ENCODE data around the gene KSR1. TPM values are rescaled to one million over a fixed set of nuclear protein-coding genes. Genes with fewer than 3 reads are reported as not detected.

Gene KSR1
- total RNA-seq, 4 donors from 2014 or later = 10.0 to 15.2 (median 13.9) TPM

DNA sequence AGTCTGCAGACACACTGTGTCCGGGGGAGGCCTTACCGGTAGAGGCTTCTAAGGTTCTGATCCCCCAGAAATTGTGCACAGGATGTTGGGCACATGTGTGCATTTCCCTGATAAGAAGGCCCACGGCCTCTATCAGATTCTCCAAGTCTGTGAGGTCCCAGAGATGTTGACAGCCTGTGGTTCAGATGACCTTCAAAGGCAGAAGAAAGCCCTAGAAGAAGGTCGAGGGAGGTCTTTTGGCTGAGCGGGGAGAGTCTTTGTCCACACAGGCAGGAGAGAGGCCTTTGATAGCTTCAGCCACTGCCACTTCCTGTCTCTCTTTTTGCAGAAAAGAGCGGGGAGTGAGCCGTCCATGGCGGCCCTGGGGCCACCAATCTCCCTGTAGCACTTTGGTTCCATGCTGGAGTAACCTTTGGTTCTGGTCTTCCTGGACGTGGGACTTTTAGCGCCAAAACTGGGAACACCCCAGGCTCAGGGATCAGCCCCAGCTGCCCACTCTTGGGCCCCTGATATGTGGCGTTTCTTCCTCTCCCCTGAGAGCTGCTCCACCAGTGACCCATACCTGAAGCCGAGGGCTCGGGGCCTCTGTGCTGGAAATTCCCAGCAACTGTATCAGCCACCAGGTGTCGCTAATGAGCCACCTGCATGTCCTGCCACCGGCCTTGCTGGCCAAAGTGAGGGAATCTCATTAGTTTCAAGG lies 146.6 kb downstream of the KSR1 start:
- H3K4me1 ChIP-seq = peaks cover 0 to 18% (median 3%) of the 10 kb centered on the region in 3 donors
- 33% methylated on average over 6 of the region's 15 CpGs; no CpG with 5 or more reads in 1 of the 2 donors for WGBS, 2 donors (ENCODE audit: low coverage in 1 of 2)
- no peaks in the 10 kb centered on the region for H3K27me3 ChIP-seq
- H3K4me3 ChIP-seq = no peak overlapping the region
- TF ChIP-seq, protein P1, sequence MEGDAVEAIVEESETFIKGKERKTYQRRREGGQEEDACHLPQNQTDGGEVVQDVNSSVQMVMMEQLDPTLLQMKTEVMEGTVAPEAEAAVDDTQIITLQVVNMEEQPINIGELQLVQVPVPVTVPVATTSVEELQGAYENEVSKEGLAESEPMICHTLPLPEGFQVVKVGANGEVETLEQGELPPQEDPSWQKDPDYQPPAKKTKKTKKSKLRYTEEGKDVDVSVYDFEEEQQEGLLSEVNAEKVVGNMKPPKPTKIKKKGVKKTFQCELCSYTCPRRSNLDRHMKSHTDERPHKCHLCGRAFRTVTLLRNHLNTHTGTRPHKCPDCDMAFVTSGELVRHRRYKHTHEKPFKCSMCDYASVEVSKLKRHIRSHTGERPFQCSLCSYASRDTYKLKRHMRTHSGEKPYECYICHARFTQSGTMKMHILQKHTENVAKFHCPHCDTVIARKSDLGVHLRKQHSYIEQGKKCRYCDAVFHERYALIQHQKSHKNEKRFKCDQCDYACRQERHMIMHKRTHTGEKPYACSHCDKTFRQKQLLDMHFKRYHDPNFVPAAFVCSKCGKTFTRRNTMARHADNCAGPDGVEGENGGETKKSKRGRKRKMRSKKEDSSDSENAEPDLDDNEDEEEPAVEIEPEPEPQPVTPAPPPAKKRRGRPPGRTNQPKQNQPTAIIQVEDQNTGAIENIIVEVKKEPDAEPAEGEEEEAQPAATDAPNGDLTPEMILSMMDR (IDR thresholded peaks at IDR 0.05) = peak; percentile 80 to 97 (median 94)
- no peak for TF ChIP-seq EP300 (IDR thresholded peaks at IDR 0.05)
- H3K9me3 ChIP-seq = no peaks in the 10 kb centered on the region
- no peak for ATAC-seq
- no peak overlapping the region for H3K27ac ChIP-seq
- H3K36me3 ChIP-seq = peaks cover 0 to 65% of the 10 kb centered on the region in 2 donors

DNA sequence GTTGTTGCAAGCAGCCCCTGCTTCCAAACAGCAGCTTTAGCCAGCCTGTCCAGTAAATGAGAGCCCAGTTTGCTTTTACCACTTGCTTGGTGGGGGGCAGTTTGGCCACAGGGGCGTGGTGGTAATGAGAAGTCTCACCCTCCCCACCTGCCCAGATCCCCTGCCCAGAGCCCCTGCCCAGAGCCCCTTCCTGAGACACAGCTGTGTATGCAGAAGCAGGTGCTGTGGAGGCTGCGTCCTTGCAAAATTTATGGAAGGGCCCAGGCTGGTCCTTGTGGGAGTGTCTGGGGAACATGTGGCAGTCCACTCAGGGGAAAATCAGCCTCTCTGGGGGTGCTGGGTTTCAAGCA lies 147.1 kb downstream of the KSR1 start:
- Histone ChIP-seq H3K4me1 (peaks cover 0 to 18% (median 3%) of the 10 kb centered on the region in 3 donors), H3K27ac (no peak overlapping the region), H3K36me3 (peaks cover 0 to 64% of the 10 kb centered on the region in 2 donors), H3K27me3 (no peaks in the 10 kb centered on the region), H3K4me3 (no peak overlapping the region), H3K9me3 (no peaks in the 10 kb centered on the region)
- TF ChIP-seq POLR2A (IDR thresholded peaks at IDR 0.05) = no peak
- TF ChIP-seq EP300 (IDR thresholded peaks at IDR 0.05) = no peak
- TF ChIP-seq POLR2AphosphoS5 (IDR thresholded peaks at IDR 0.05) = no peak
- TF ChIP-seq, protein P1 (IDR thresholded peaks at IDR 0.05) = no peak
- no peak for ATAC-seq
- WGBS, 2 donors (ENCODE audit: low coverage in 1 of 2) = 100% methylated on average over 1 of the region's 2 CpGs; no CpG with 5 or more reads in 1 of the 2 donors

DNA sequence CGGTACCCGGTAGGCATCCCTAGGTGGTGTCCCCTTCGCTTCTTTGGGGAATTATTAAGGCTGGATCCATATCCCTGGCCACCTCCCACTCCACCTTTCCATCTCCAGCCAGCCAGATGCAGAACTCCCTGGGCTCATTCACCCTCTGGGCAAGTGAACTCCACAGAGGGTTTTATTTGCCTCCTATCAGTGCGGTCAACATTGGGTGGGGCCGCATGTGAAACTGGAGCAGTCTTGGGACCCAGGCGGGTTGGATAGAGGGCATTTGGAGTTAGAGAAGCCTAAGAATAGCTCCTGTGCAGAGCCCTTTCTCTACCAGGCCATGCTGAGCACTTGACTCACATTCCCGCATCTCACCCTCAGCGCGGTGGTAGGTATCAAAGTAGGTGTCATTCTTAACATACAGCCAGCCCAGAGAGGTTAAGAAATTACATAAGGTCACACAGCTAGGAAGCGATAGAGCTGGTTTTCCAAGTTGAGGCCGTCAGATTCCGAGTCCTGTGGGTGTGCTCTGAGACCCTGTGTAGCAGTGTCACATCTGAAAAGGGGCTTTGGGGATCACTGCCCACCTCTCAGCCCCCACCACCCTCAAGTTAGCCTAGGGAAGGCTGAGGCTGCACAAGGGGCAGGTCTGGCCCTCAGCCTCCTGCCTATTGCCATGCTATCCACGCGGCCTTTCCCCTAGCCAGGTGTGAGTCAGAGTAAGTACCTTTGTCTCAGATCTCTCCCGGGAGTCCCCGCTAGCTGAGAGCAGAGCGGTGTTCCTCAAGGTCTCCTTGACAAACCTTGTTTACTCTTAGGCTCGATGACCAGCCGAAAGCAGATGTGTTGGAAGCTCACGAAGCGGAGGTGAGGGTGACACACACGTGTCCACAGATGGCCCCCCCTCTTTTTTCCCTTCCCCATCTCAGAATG lies 147.9 kb downstream of the KSR1 start:
- peaks cover 0 to 18% (median 3%) of the 10 kb centered on the region in 3 donors for H3K4me1 ChIP-seq
- ATAC-seq = no peak
- TF ChIP-seq POLR2A (IDR thresholded peaks at IDR 0.05) = no peak
- TF ChIP-seq, protein P1 (IDR thresholded peaks at IDR 0.05) = no peak
- TF ChIP-seq POLR2AphosphoS5 (IDR thresholded peaks at IDR 0.05) = no peak
- H3K36me3 ChIP-seq = peaks cover 0 to 65% of the 10 kb centered on the region in 2 donors
- no peaks in the 10 kb centered on the region for H3K27me3 ChIP-seq
- 97% methylated on average over 3 to 9 of the region's 22 CpGs for WGBS, 2 donors (ENCODE audit: low coverage in 1 of 2)
- H3K9me3 ChIP-seq = no peaks in the 10 kb centered on the region
- no peak overlapping the region for H3K27ac ChIP-seq
- H3K4me3 ChIP-seq = no peak overlapping the region

DNA sequence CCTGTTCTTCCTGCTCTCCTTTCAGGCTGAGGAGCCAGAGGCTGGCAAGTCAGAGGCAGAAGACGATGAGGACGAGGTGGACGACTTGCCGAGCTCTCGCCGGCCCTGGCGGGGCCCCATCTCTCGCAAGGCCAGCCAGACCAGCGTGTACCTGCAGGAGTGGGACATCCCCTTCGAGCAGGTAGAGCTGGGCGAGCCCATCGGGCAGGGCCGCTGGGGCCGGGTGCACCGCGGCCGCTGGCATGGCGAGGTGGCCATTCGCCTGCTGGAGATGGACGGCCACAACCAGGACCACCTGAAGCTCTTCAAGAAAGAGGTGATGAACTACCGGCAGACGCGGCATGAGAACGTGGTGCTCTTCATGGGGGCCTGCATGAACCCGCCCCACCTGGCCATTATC lies 149.2 kb downstream of the KSR1 start:
- ATAC-seq = no peak
- TF ChIP-seq POLR2AphosphoS5 (IDR thresholded peaks at IDR 0.05) (no peak), POLR2A (IDR thresholded peaks at IDR 0.05) (no peak), EP300 (IDR thresholded peaks at IDR 0.05) (no peak)
- TF ChIP-seq, protein P1 (IDR thresholded peaks at IDR 0.05) = no peak
- Histone ChIP-seq H3K9me3 (no peaks in the 10 kb centered on the region), H3K36me3 (peaks cover 0 to 77% of the 10 kb centered on the region in 2 donors), H3K27ac (no peak overlapping the region), H3K4me1 (peaks cover 0 to 18% (median 3%) of the 10 kb centered on the region in 3 donors), H3K4me3 (no peak overlapping the region), H3K27me3 (no peaks in the 10 kb centered on the region)
- 100% methylated on average over 3 of the region's 25 CpGs; no CpG with 5 or more reads in 1 of the 2 donors for WGBS, 2 donors (ENCODE audit: low coverage in 1 of 2)
